ENCODE measurements around the gene FRA10AC1. TPM values are rescaled to one million over a fixed set of nuclear protein-coding genes. Genes with fewer than 3 reads are reported as not detected.

Gene FRA10AC1, protein sequence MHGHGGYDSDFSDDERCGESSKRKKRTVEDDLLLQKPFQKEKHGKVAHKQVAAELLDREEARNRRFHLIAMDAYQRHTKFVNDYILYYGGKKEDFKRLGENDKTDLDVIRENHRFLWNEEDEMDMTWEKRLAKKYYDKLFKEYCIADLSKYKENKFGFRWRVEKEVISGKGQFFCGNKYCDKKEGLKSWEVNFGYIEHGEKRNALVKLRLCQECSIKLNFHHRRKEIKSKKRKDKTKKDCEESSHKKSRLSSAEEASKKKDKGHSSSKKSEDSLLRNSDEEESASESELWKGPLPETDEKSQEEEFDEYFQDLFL
- 10 to 100 TPM; 30.4 to 41.8 (median 35.2) TPM for polyA plus RNA-seq (ENCODE audit: insufficient read length in 4 of 4)

DNA sequence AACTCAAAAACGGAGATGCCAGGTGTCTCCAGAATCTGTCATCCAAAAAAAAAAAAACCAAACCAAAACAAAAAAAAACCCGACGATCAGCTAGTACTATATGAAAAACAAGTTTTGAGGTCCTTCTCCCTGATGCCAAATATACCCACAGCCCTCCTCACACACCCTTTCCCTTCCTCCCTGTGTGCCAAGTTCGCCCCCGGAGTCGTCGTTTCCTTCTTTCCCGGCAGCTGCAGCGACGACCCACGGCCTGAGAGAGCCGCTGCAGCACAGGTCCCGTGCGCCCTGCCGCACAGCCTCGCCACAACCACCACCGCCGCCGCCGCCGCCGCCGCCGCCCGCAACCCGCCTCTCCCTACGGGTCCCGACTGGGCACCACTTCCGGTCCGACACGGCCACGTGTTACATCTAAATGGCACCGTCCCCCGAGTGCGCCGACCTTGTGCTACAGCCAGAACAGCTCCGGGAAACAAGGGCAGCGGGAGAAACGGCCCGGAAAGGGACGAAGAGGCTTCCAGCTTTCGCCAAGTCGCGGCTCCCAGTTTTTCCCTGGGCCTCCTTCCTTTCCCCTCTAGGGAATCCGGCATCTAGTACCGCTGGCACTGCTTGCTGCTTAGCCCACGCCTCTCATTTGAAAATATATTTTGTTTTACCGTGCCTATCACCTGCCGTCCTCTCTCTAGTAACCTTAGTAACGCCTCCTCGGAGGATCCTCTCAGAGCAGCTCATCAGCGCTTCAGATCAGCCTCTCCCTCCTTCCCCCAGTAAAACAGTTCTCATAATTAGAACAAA lies at the start of gene FRA10AC1:
FRA10AC1 (minus strand) TSS at position 383 of the 792 bp plus-strand sequence. CDS start 2,486 bp downstream, outside the sequence.
- DNase-seq (ENCODE audit: low read depth in 4 of 4, low spot score in 3 of 4), result peak; percentile 79 to 89 (median 88)

DNA sequence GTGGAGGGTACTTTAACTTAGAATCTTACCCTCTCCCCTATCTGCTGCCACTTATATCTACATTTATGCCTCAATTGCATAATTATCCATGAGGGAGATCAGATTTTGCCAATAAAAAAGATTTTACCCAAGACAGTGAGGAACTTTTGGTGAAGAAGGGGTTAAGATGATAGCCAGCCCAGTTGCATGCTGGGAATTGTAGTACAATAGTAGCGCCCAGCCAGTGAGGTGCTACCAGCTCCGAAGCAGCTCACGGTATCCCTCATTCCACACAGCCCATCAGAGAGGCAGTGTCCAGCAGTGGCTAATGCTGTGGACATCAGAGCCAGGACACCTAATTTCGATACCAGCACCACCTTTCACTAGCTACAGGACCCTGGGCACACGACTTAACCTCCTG lies 49.4 kb upstream of the FRA10AC1 start:
- DNase-seq (ENCODE audit: low read depth in 4 of 4, low spot score in 3 of 4), result no peak

DNA sequence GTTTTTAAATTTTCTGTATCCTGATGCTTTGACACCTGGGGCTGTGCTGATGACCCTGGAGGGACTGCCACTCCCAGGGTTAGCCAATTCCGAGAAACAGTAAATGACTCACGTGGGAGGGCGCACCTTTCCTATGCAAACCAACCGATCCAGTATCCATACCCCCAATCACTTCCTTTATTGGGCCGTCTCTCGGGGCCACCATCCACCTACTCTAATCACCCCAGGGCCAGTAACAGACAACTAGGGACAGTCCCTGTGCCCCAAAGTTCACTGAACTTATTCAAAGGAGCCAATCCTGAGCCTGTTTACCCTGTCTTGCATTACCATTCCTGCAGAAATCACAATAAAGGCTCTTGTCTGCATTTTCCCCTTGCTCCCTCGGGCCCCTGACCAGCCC lies 48.7 kb upstream of the FRA10AC1 start:
- no peak for DNase-seq (ENCODE audit: low read depth in 4 of 4, low spot score in 3 of 4)

DNA sequence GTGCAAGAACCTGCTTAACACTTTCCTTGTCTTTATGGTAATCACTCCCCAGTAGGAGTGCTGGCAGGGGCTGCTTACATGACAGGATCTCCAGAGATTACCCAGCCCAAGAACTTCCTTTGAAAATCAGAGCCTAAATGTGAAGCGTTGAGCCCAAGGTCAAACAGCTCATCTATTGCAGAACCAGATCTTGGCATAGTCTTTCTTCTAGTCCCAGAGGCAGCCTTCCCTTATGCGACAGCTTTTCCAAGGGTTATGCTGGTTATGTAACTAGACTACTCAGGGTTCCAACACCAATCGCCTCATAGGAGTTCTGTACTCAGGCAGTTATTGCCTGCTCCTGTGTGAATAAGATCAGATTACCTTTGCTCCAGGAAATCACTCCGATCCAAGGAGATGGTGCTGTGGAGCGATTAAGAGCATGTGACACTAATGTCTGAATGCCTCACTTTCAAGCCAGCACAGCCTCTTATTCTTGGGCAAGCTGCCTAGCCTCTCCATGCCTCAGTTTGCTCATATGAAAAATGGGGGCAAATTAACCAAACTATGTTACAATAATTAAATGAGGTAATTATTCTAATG lies 46.9 kb upstream of the FRA10AC1 start:
- DNase-seq (ENCODE audit: low read depth in 4 of 4, low spot score in 3 of 4), result no peak

DNA sequence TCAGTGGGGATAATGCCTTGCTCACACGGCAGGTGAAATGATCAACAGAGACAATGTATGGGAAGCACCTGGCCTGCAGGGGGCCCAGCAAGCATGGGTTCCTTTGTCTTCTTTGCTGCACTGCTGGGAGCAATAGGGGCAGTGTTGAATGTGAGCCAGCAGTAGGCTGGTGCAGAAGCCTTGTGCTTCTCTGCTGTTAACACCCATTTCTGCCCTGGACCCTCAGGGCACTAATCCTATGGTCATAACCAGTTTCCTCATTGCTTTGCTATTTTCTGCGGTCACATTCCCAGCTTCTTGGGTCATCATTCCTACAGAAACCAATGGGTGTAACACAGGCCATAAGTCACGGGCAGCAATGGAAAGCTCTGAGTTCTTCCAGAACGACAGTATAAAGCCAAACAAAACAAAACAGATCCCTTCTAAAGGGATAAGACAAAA lies 44.5 kb upstream of the FRA10AC1 start:
- no peak for DNase-seq (ENCODE audit: low read depth in 4 of 4, low spot score in 3 of 4)

DNA sequence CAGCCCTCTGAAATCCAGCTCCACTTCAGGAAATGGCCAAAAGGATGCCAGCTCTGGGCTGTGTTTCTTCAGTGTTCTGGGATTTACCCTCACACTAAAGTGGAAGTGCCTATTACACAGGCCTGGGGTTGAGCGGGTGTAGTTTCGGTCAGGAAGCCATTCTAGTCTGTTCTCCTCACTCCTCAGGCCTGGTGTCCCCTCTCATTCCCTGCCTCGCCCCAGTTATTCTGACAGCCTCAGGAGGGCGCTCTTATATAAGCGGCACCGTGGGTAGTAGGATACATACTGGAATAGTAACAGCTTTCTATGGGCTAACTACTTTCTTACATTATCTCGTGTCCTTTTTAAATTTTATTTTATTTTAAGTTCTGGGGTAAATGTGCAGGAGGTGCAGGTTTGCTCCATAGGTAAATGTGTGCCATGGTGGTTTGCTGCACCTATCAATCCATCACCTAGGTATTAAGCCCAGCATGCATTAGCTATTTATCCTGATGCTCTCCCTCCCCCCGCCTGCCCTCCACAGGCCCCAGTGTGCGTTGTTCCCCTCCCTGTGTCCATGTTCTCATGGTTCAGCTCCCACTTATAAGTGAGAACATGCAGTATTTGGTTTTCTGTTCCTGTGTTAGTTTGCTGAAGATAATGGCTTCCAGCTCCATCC lies 43.1 kb upstream of the FRA10AC1 start:
- DNase-seq (ENCODE audit: low read depth in 4 of 4, low spot score in 3 of 4), result no peak

DNA sequence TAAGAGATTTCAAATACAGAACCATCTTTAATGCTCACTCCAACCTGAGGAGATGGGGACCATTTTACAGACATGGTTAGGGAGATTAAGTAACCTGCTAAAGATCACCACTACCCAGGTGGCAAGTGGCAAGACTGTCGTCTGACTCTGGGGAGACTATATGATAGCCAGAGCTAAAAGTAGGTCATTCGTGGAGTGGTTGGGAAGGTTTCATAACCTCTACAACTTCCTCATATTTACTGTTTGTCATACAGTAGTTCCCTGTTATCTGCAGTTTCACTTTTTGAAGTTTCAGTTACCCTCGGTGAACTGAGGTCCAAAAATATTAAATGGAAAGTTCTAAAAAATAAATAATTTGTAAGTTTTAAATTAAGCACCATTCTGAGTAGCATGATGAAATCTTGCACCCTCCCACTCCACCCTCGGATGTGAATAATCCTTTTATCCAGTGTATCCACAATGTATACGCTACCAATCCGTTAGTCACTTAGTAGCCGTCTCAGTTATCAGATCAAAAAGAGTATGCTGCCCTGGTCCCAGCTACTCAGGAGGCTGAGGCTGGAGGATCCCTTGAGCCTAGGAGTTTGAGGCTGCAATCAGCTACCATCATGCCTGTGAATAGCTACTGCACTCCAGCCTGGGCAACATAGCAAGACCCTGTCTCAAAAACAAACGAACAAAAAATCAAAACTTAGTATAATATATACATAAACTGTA lies 40.4 kb upstream of the FRA10AC1 start:
- no peak for DNase-seq (ENCODE audit: low read depth in 4 of 4, low spot score in 3 of 4)

DNA sequence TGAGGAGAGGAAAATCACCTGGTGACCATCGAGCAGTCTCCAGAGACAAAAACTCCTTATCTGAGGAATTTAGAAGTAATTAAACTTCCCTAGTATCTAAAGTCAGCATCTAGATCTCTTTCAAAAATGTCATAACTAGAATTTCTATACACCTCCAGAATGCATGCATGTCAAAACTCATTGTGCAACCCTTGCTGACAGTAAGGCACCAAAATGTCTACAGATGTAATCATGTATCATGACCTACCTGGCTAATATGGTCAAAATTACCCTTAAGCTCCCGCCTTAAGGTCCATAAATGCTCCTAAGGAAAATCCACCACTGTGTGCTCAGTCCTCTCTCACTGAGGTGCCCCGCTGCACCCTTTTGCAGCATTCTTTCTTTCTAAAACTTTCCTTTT lies 39.0 kb upstream of the FRA10AC1 start:
- no peak for DNase-seq (ENCODE audit: low read depth in 4 of 4, low spot score in 3 of 4)

DNA sequence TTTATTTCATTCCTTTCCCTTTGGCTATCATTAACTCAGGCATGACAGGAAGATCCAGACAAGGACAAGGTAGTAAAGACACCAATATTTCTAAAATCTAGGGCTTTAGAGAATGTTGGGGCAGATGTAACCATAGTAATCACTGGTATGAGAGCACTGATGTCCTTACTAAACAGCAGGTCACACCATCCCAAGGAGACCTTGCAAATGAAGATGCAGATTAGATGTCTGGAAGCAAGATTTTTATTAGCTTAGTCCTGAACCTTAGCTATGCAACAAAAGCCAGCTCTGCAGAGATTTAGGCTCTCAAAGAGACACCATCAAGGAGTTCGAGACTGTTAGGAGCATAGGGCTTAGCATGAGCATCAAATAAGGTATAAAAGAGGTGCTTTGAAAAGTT lies 23.6 kb upstream of the FRA10AC1 start:
- no peak for DNase-seq (ENCODE audit: low read depth in 4 of 4, low spot score in 3 of 4)

DNA sequence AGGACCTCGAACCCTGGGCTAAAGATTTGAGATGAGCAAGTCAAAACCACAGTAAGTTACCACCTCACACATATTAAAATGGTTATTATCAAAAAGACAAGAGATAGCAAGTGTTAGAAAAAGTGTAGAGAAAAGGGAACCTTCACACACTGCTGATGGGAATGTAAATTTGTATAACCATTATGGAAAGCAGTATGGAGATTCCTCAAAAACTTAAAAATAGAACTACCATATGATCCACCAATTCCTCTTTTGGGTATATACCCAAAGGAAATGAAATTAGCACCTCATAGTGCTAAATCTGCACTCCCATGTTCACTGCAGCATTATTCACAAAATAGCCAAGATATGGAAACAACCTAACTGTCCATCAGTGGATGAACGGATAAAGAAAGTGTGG lies 20.8 kb upstream of the FRA10AC1 start:
- no peak for DNase-seq (ENCODE audit: low read depth in 4 of 4, low spot score in 3 of 4)

DNA sequence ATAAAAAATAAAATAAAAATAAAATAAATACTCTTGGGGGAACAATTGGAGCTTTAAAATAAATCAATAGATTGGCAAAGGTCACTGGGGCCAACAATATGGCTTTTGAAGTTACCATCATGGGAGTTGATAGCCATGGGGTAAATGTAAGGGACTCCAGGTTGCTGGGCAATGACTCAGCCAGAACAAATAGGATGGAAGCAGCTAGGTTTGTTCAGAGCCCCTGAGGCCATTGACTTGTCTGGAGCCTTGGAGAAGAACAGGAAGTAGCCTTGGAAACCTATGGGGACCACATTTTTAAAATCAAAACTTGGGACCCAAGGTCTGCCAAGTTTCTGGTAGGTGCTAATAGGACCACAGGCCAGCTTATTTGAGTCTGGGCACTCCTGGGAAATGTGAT lies 20.2 kb upstream of the FRA10AC1 start:
- DNase-seq (ENCODE audit: low read depth in 4 of 4, low spot score in 3 of 4), result no peak

DNA sequence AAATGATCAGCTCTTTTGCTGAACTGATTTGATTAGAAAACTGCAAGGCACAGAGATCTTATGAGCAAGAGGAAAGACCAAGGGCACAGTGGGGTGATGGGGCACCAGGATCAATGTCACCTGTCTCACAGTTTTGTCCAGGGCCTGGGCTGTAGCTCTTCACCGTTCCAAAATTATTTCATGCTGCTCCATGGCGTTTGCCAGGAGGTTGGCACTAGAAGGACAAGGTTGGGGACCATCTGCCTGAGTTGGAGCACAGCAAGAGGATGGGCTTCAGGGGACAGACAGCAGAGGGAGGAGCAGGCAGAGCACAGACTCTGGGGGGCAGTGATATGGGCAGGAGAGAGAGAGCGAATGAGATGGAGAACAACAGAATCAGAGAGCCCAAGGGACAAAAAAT lies 17.5 kb upstream of the FRA10AC1 start:
- no peak for DNase-seq (ENCODE audit: low read depth in 4 of 4, low spot score in 3 of 4)

DNA sequence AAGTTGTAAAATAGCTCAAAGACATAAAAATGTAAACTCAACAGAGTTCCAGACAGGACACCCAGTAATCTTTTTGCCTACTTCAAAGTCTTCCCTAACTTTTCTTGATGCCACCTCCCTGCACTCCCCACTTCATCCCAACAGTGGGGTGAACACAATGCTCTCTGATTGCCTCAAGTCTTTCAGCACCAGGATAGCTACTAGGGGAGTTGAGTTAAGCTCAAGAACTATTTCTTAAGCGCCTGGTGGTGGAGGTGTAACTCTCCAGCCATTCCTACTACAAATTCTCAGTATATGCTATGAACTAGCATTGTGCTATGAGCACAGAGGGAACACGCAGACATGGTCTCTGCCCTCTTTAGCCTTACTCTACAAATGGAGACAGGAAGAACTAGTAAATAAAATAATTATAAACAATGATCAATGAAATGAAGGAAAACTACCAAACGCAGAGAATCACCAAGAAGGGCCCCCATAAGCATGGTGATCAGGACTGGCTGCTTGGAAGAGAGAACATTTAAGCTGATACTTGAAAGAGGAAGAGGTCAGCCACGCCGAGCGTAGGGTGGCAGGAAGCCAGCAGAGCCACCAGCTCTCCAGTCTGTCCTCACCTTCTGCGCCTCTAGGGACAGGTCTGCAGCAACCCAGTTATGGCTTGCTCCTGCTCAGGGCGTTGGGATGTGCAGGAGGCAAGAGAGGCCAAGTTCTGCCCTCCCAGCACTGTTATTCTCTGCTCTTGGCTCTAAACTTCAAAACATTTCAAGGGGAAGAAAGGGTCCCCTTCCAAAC lies 16.7 kb upstream of the FRA10AC1 start:
- DNase-seq (ENCODE audit: low read depth in 4 of 4, low spot score in 3 of 4), result no peak

DNA sequence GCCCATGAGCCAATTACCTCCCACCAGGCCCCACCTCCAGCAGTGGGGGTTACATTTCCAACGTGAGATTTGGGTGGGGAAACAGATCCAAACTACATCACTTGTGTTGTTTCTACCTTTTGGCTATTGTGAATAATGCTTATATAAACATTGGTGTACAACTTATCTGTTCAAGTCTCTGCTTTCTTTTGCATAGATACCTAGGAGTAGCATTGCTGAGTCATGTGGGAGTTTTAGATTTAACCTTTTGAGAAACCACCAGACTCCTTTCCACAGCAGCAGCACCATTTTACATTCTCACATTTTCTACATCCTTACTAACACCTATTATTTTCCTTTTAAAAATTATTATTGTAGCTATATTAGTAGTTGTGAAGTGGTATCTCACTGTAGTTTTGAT lies 14.4 kb upstream of the FRA10AC1 start:
- DNase-seq (ENCODE audit: low read depth in 4 of 4, low spot score in 3 of 4), result no peak

DNA sequence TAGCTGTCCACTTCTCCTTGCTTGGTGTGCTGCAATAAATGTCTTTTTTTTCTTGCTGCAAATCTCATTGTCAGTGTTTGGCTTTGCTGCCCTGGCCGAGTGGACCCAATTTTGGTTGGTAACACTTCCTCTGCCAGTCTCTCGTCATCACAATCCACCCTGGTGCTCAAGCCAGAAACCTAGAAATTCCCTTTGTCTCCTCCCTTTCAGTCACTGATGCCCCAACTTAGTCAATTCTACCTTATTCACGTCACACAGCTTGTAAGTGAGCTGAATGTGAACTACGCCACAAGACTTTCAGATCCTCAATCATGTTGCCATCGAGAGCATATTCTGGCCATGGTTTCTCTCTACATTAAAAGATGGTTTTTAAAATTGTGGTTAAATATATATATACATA lies 13.0 kb upstream of the FRA10AC1 start:
- DNase-seq (ENCODE audit: low read depth in 4 of 4, low spot score in 3 of 4), result no peak

DNA sequence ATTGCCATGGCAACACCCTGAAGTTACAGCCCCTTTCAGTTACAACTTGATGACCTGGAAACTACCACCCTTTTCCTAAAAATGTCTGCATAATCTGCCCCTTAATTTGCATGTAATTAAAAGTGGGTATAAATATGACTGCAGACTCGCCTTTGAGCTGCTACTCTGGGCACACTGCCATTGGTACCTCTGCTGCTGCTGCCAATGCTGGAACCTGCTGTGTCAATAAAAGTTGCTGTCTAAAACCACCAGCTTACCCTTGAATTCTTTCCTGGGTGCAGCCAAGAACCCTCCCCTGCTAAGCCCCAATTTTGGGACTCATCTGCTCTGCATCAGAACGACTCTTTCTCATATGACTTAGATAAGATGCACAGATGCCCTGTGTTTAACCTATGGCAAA lies 10.2 kb upstream of the FRA10AC1 start:
- DNase-seq (ENCODE audit: low read depth in 4 of 4, low spot score in 3 of 4), result no peak

DNA sequence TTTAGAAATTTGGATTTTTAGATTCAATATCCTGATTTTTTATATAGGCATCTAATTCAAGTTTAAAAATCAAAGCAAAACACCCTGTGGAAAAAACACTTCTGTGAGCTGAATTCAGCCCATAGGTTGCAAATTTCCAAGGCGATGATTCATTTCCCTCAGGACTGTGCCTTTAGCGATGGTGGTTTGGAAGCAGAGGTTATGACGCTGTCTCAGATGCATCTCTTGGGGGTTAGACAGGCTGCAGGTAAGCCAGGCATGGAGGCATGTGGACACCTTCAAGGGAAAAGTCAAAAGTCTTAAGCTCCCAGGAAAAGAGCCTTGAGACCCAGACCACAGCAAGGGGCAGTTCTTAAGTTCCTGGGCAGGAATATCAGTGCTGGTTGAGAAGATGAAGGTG lies 9.5 kb upstream of the FRA10AC1 start:
- no peak for DNase-seq (ENCODE audit: low read depth in 4 of 4, low spot score in 3 of 4)

DNA sequence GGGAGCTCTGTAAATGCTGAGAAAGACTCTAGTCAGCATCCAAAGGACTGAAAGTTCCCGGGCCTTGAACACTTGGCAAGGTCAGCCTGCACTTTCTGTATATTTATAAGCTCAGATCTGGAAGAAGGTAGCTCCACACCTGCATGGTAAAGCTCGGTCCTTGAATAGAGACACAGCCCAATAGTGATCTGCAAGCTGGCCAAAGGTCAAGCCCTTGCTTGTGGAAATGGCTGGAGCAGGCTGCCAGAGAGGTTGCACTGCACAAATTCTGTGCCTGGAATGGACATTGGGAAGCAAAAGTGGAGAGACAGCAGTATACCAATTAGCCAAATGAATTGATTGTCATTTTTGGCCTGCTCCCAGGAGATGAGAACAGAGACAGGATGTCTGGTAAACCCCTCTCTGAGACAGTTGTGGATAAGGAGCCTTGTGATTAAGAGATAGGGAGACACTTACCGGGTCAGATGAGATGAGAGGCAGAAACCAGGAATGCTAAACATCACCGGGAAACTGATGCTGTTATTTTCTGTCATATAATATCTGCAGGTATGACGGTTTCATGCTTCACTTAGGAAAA lies 8.0 kb upstream of the FRA10AC1 start:
- no peak for DNase-seq (ENCODE audit: low read depth in 4 of 4, low spot score in 3 of 4)

DNA sequence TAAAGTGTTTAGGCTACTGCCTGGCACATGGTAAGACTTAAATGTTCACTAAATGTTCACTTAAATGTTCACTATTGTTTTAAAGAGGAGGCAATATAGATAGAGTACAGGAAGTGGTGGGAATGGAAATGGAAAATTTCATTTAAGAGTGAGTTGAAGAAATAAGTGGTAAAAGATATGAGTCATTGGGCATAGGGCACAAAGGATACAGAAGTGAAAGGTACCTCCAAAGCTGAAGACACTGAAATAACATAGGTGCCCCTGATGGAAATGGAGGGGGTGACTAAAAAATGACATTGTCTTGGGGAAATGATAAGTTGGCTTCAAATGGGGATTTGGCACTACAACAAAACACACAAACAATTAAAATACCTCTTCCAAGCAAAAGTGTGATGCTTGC lies 5.2 kb upstream of the FRA10AC1 start:
- DNase-seq (ENCODE audit: low read depth in 4 of 4, low spot score in 3 of 4), result no peak
